OCI-M2 (cell line): ENCODE measurements around the gene PIGX.

Experiments
- DNase-seq: peaks from one replicate; lab custom pipeline; 2025; ENCODE audit not compliant: unreplicated experiment; lab: John Stamatoyannopoulos, UW

PIGX gene

DNA sequence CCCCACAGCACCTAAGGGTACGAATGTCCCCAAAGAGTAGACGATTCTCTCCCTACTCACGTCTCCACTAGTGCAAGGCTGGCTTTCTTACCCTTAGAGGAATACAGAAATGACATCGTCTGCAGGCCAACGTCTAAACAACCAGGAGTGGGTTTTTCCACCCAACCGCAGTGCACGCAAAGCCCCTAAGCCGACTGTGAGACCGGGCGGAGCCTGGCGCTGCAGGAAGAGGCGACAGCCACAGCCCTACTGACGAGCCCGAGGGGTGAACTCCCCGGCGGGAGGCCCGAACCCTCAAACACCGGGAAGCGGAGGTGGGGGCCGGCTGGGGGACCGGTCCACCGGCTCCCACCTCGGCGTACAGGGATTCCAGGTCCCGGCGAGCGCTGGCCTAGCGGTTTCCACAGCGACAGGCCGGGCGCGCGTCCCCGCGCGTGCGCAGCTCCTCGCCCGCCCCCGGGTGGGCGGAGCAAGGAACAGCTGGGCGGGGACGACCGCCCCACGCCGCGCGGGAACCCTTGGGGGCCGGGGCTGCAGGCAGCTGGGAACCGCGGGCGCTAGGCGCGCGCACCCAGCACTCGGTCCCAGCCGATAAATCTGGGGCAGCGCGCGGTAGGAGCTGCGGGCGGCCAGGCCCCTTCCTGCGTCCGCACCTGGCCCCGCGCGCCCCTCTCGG is at the start of gene PIGX, which contains the start of gene CEP19:
Gene PIGX, plus strand, starts transcription at position 540 of the 676 bp plus-strand sequence.
Gene CEP19, minus strand, starts transcription at position 413 of the 676 bp plus-strand sequence. CDS start 3,593 bp downstream, outside the sequence.
- peak; percentile 50 for DNase-seq

DNA sequence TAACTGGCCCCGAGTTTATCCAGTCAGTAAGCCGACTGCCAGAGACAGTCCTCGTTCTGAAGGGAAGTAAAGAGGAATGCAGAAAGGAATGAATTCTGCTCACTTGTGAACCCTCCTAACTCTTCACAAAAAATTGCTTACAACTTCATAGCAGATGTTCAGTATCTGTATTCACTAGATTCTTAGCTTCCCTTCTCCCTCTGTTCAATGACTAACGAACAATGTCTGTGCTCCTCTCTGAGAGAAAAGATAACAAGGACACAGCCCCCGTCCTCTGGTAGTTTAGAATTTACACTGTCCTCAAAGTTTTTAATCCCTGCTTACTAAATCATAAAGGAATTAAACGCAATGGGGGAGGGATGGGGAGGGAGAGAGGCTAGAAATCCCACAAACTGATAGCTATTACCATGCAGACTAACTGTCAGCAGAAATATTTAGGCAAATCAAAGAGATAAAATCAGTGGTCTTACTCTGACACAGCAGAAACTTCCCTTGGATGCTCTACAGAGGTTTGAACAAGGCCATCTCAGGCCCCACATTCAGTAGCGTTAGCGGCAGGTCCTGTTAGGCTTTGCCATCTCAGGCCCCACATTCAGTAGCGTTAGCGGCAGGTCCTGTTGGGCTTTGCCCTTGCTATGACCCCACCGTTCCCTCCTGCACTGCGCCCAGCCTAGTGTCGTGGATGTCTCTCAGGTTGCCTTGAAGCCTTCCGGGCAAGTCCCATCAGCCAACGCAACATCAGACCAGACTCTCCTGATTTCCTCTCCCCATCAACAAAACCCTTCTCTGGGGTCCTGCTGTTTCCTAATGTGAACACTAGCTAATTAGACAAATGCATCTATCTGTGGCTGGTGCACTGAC is 49.2 kb upstream of the PIGX start:
- no peak for DNase-seq

DNA sequence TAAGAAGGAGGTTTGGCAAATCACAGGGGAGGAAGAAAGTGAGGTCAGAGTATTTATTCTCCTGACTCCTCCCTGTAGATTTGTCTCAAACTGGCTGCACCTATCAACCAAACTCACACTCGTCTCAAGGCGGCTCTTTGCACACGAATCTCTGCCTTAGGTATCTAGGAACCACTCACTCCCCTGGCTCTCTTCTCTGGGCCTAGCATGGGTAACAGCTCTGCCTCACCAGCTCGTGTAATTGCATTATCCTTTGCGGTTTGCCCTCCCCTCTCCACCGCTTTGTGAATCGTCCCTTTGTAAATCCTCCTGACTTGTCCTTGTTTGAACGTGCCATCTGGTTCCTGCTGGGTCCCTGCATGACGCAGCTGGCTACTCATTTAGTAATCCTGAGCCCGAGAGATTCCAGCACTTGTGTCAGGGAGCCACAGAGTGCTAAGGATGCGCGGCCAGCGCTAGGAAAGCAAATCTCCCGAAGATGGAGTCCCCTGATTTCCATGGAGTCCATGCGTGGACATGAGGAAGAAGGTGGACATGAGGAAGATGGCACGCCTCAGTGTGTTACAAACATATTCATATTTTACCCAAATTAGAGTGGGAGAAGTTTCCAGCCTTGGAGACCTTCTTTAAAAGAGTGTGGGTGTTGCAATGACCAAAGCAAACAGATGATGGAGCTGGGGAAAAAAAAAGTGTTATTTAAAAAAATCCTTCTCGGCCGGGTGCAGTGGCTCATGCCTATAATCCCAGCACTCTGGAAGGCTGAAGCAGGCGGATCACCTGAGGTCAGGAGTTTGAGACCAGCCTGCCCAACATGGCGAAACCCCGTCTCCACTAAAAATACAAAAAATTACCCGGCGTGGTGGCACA is 45.9 kb upstream of the PIGX start:
- no peak for DNase-seq

DNA sequence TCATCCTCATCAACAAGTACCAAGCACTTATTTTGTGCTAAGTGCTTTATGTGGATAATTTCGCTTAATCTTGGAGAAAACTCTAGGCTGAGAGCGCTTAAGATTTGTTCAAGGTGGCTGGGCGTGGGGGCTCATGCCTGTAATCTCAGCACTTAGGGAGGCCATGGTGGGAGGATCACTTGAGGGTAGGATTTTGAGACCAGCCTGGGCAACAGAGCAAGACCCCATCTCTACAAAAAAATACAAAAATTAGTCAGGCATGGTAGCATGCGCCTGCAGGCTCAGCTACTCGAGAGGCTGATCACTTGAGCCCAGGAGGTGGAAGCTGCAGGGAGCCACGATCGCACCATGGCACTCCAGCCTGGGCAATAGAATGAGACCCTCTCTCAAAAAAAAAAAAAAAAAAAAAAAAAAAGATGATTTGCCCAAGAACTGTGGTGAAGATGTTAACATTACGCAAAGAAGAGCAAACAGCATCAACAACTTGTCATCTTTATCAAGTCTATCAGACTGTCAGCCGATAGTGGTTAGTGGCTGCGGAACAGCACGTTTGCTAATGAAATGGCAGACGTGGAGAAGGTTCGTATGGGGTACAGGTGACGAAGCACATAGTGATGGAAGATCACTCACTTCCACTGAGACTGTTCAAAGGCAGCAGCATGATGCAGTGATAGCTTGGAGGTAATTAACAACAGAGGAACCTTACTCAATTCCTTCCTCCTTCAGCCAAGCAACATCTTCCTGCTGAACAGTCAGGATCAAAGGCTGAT is 44.9 kb upstream of the PIGX start:
- no peak for DNase-seq

DNA sequence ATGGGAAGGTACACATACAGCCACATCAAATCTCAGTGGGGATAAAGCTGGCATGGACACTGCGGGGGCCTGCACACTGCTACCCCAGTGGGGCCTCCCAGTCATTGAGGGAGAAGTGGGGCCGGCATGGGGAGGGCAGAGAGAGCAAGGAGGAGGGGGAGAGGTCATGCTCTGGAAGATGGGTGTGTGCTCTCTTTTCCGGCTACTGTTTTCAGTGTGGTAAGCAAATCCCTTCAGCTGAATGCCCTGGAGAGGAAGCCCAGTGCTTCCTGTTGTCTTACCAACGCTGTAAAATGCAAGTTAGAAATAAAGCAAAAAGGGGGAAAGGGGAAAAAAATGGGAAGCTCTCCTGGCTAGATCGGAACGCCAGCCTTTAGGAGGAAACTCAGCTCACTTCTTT is 41.8 kb upstream of the PIGX start:
- no peak for DNase-seq

DNA sequence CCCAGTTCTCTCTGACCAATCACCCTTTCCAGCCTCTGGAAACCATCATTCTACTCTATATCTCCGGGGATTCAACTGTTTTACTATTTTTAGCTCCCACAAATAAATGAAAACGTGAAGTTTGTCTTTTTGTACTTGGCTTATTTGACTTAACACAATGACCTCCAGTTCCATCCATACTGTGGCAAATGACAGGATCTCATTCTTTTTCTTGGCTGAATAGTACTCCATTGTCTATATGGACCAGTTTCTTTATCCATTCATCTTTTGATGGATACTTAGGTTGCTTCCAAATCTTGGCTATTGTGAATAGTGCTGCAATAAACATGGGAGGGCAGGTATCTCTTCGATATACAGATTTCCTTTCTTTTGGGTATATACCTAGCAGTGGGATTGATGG is 38.5 kb upstream of the PIGX start:
- DNase-seq = no peak

DNA sequence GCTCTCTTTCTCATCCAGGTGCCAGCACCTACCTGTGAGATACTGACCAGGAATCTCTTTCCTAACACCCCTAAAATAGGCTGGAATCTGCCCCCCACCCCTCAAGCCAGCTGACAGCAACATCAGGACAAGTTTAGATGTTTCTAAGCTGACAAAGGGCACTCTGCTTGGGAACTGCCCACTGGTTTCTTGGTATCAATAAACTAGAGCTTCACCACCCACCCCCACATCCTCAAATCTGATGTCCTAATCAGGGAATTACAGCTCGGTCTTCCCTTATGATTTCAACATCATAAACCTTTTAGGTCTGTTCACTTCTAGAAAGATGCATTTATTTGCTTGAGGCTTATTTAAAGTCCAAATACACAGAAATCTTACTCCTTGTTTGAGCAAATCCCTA is 34.8 kb upstream of the PIGX start:
- DNase-seq = no peak

DNA sequence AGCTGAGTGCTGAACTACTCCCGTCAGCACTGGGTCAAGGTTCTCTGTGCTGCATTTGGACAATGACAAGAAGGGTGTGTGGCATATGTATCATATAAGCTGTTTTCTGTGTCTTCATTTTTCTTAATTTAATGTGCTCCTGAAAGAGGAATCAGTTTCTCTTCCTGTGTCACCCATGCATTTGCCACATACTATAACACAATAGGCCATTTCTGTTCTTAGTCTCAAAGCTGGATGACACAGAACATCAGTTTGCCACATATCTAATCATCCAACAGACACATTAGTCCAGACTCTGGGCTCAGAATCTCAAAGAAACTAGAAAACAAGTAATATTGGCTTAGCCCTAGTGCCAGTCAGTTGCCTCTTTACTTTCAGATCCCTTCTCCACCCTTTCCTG is 34.2 kb upstream of the PIGX start:
- DNase-seq = no peak

GRCh38 chr3:196684548-196685407 is 27.4 kb upstream of the PIGX start:
- peak; percentile 50 for DNase-seq

DNA sequence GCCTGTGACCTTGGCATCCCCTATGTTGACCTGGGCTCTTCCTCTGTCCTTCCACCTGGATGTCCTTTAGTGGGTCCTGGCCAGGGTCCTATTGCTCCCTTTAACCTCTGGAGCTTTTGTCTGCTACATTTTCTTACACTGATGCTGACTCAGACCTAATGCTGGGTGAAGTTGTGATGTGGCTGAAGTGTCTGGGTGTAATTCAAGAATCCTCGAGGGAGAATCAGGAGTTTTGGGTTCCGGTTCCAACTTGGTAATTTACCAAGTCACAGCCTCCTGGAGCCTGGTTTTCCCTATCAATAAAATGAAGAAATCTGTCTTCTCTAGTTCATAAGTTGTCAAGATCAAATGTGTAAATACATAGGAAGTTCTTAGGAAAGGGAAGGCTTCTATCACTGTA is 25.7 kb upstream of the PIGX start:
- DNase-seq = no peak

DNA sequence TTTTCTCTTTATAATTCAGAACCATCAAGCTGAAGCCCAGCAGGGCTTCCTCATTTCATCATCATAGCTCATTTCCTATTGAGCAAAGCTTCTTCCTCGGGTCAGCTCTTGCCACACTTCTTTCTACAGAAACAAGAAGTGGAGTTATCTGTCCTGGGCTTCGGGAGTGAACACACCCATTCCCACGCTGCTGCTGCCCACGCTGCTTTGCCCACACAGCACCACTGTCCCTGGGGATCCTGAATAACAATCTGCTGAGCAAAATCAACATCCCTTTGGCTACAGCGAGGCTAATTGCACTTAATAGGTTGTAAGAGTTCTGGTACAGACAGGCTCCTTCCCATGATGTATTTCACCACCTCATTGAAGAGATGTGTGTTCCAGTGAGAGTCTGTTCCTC is 23.8 kb upstream of the PIGX start:
- DNase-seq = no peak

GRCh38 chr3:196689941-196690660 is 22.1 kb upstream of the PIGX start:
- DNase-seq = no peak

GRCh38 chr3:196691386-196691785 is 20.8 kb upstream of the PIGX start:
- no peak for DNase-seq

GRCh38 chr3:196694202-196694638 is 18.0 kb upstream of the PIGX start:
- no peak for DNase-seq

GRCh38 chr3:196694941-196695848 is 17.0 kb upstream of the PIGX start:
- DNase-seq = no peak

- DNase-seq = no peak
Observed at GRCh38 chr3:196695849-196696226, 16.3 kb upstream of the PIGX start.

DNA sequence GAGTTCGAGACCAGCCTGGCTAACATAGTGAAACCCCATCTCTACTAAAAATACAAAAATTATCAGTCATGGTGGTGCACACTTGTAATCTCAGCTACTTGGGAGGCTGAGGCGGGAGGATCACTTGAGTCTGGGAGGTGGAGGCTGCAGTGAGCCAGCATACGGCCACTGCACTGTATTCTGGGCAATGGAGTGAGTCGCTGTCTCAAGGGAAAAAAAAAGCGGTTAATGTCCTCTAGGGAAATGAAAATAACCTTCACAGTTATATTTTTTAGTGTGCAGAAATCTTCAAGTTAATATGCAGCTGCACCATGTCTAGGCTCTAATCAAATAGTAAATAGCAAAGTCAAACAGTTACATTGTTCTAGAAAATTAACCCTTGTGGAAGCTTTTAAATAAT is 14.9 kb upstream of the PIGX start:
- DNase-seq = no peak

DNA sequence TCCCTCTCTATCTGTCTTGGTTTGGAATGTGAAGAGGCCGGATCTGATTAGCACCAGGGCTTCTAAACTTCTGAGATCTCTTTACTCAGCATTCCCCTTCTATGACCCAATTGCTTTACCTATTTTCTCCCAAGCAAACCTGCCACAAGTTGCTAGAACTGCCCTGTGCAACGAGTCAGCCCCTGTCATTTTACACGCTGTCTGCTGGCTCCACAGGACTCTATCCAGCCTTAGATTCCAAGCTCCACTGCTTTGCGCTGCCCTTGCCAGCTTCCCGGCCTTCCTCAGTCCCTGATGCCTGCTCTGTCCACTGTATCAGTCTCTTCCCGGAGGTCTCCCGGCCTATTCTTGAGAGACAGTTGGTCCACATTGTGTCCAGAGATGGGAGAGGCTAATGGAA is 12.4 kb upstream of the PIGX start:
- DNase-seq = no peak
